GM21515 (cell line): ENCODE measurements around the gene RPS19.

Experiments used
- ATAC-seq: cut with Tn5 transposase; IDR thresholded peaks from one replicate; pipeline ENCODE4 v1.9.1; 2021; ENCODE audit not compliant: unreplicated experiment

Gene RPS19

GRCh38 chr19:41897181-41897580 is 37.1 kb downstream of the RPS19 start:
- no peak for ATAC-seq

GRCh38 chr19:41897820-41898219 is 37.8 kb downstream of the RPS19 start:
- no peak for ATAC-seq

GRCh38 chr19:41898235-41898634 is 38.2 kb downstream of the RPS19 start:
- ATAC-seq = no peak

GRCh38 chr19:41901707-41902360 is 41.8 kb downstream of the RPS19 start:
- ATAC-seq = no peak

GRCh38 chr19:41902594-41902993 is 42.5 kb downstream of the RPS19 start:
- ATAC-seq = no peak

GRCh38 chr19:41903193-41903953 is 43.3 kb downstream of the RPS19 start:
- ATAC-seq = no peak

GRCh38 chr19:41904118-41904870 is 44.2 kb downstream of the RPS19 start:
- ATAC-seq = no peak

GRCh38 chr19:41905273-41906002 is 45.4 kb downstream of the RPS19 start:
- ATAC-seq = no peak

GRCh38 chr19:41906271-41906670 is 46.2 kb downstream of the RPS19 start:
- ATAC-seq = no peak

- no peak for ATAC-seq
Measured at GRCh38 chr19:41906916-41907680, 47.0 kb downstream of the RPS19 start.

GRCh38 chr19:41907994-41908615 is 48.0 kb downstream of the RPS19 start:
- ATAC-seq = no peak

GRCh38 chr19:41908724-41909464 is 48.8 kb downstream of the RPS19 start:
- ATAC-seq = no peak

- no peak for ATAC-seq
Measured at GRCh38 chr19:41909706-41910105, 49.7 kb downstream of the RPS19 start.

- ATAC-seq = no peak
Measured at GRCh38 chr19:41910240-41910991, 50.4 kb downstream of the RPS19 start.

- ATAC-seq = no peak
Measured at GRCh38 chr19:41910992-41911888, 51.2 kb downstream of the RPS19 start.

- no peak for ATAC-seq
Measured at GRCh38 chr19:41911889-41912731, 52.1 kb downstream of the RPS19 start.
